GM12873 (cell line): ENCODE measurements around the gene UBQLN1.

ENCODE experiments used
- CTCF ChIP-seq: IDR thresholded peaks from 2 replicates; pipeline ENCODE4 v1.5.1; 2012; ENCODE audit warnings: low read depth, mild to moderate bottlenecking, moderate library complexity, low read length, control low read depth; ENCODE audit not compliant: insufficient read depth; ENCODE audit errors: missing control alignments

The UBQLN1 gene

DNA sequence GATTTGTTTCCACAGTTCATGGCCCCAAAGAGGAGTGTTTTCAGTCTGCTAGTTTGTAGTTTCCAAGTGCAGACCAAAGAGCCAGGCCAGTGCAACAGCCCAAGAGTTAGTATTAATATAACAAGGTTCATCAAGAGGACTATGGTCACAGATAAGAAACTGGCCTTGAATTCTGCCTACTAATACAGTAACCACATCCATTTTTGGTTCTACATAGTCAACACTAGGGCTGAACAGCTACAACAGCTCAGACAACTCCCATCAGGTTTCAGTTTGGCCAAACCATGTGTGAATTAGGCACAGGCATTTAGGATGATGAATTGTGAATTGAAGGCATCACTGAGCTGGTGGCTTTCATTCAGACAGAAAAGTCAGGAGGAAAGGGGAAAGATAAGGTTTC is 13.8 kb upstream of the UBQLN1 start:
- TF ChIP-seq CTCF: no peak

DNA sequence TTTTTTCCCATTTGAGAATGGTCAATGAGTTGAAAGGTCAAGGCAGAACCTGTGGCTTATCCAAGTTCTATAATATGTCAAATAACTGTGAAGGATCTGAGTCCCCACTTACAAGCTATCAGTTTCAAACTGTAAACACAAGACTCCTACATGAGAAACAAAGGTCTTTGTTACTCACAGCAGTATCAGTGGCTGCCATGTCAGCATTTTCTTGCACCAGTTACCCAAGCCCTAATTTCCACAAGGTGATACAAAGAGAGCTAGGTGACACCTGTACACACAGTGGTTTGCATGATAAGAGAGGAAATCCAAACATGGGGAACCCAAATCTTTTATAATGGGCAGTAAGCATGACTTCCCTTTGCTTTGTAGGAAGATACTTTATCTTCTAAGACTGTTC is 8.0 kb upstream of the UBQLN1 start:
- no peak for TF ChIP-seq CTCF

GRCh38 chr9:83715221-83715620 is 7.5 kb upstream of the UBQLN1 start:
- TF ChIP-seq CTCF: no peak

DNA sequence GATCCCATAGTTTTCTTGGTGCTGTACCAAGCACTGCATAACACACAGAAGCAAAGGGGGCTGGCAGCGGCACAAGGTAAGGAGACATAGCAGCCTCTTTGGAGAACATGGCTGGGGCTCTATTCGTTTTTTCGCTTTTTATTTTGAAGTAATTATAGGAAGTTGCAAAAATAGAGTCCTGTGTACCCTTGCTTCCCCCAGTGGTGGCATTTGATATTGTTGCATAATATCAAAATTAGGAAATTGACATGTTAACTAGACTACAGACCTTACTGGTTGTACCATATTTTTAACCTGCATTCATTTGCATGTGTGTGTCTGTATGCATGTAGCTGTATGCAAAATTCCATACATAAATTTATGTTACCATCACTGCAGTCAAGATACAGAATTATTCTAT is 6.6 kb upstream of the UBQLN1 start:
- TF ChIP-seq CTCF: peak; percentile 44

GRCh38 chr9:83708515-83709158 is 879 bp upstream of the UBQLN1 start:
- TF ChIP-seq CTCF: peak; percentile 42

DNA sequence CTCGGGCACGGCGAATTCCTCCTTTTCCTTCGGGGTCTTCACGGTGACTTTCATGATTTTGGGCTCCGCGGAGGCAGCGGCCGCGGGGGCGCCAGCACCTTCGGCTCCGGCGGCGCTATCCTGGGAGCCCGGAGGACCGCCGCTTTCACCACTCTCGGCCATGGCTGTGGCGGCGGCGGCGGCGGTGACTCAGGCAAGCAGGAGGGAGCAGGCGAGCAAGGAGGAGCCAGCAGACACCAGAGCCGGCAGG is 315 bp downstream of the UBQLN1 start:
- TF ChIP-seq CTCF: no peak

DNA sequence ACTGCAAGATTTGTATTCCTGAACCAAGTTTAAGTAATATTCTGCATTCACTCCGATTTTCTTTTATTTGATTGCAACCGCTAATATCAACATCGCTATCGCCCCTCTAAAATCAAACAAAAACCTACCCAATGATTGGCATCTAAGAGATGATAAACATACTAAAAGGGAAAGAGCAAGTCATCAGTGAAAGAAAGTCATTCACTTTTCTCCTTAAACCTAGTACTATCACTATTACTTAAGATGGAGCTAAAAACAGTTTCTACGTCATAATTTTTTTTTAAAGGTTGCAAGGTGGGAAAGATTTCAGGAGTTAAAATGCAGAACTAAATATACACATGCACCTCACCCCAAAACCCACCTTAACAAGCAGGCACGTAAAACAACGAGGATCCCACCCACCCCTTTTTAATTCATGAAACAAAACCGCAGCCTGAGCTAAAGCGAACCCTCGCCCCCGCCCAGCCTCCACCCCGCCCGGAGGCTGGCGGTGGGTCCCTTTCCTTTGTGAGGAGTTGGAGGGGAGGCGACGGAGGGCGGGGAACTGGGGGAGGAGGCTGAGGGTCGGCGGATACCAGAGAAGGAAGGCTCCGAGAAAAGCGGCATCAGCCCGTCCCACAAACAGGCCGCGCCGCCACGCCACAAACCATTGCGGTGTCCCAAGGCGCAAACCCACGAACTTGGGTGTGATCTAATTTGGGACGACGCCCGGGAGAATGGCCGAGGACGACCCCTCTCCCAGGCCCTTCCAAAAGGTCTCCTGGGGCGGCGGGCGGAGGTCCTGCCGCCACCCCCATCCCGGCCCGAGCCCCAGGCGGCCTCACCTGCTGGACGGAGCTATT is 861 bp downstream of the UBQLN1 start:
- TF ChIP-seq CTCF: no peak
